Astrocyte of the cerebellum (primary cell): ENCODE results near the gene OSCAR.
"Not testable (repeated sequence)": the region's sequence is repeated elsewhere in the genome, so short reads cannot be mapped to it uniquely, and the experiment has no call there.

Experiments used
- DNase-seq: peaks from one replicate; pipeline ENCODE4 v3.0.0-alpha.2; 2011; ENCODE audit warnings: low read depth
- H3K4me3 ChIP-seq: 2 replicates; pipeline ENCODE4 v1.5.1; 2011; ENCODE audit warnings: mild to moderate bottlenecking, low read depth, low read length, moderate library complexity
- in situ Hi-C: cut with HindIII; loops from 2 replicates; pipeline ENCODE4 v1.10.0; 2017; ENCODE audit warnings: low sequenced_read_pairs
- TF ChIP-seq, protein P1 (sequence below): IDR thresholded peaks from 2 replicates; pipeline ENCODE4 v1.5.1; 2012; ENCODE audit warnings: low read length, low read depth, moderate library complexity, mild to moderate bottlenecking; ENCODE audit errors: missing control alignments

The OSCAR gene

DNA sequence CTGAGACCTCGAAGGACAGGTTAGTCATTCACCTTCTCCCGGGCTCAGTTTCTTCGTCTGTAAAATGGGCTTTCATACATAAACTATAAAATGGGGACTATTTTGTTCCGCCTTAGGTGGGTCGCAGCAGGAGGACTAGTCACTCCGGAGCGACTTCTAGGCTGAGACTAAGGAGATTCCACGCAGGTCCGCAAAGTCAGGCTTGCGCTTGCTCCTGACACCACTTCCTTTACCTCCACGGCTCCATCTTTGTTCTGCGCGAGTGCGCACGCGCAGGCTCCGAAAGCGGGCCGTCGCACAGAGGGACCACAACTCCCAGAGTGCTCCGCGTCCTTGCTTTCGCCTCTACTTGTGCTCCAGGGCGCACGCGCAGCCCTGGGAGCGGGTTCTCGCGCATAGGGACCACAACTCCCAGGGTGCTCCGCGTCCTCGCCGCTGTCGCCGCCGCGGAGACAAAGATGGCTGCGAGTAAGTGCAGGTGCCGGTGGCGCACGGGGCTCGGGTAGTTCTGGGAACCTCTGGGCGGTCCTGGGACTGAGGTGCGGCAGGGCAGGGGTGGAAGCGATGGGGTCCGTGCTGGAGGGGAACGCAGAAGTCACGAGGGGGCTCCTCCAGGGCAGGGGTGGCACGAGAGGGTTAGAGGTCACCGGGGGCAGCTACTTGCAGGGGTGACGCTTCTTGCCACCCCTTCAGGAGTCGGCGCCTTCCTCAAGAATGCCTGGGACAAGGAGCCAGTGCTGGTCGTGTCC is 2.0 kb upstream of the OSCAR start, which contains the start of gene NDUFA3:
Gene NDUFA3, plus strand, starts transcription at position 435 of the 749 bp plus-strand sequence. Its CDS starts 24 bp downstream, at position 459.
- H3K4me3 ChIP-seq = peak within 1 kb of the TSS; percentile 99
- DNase-seq = peak; percentile 95
- TF ChIP-seq, protein P1, sequence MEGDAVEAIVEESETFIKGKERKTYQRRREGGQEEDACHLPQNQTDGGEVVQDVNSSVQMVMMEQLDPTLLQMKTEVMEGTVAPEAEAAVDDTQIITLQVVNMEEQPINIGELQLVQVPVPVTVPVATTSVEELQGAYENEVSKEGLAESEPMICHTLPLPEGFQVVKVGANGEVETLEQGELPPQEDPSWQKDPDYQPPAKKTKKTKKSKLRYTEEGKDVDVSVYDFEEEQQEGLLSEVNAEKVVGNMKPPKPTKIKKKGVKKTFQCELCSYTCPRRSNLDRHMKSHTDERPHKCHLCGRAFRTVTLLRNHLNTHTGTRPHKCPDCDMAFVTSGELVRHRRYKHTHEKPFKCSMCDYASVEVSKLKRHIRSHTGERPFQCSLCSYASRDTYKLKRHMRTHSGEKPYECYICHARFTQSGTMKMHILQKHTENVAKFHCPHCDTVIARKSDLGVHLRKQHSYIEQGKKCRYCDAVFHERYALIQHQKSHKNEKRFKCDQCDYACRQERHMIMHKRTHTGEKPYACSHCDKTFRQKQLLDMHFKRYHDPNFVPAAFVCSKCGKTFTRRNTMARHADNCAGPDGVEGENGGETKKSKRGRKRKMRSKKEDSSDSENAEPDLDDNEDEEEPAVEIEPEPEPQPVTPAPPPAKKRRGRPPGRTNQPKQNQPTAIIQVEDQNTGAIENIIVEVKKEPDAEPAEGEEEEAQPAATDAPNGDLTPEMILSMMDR = no peak
- in situ Hi-C loops = no loop called here

DNA sequence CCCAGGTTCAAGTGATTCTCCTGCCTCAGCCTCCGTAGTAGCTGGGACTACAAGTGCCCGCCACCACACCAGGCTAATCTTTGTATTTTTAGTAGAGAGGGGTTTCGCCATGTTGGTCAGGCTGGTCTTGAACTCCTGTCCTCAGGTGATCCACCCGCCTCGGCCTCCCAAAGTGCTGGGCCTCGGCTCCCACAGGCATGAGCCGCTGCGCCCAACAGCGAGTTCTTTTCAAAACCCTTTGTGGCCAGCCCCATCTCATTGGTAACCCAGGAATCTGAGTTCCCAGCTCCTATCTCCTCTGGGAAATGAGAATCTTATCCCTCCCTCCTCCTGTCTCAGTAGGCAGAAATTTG is 724 bp downstream of the OSCAR start:
- H3K4me3 ChIP-seq, DNase-seq, in situ Hi-C loops: not testable (repeated sequence)

DNA sequence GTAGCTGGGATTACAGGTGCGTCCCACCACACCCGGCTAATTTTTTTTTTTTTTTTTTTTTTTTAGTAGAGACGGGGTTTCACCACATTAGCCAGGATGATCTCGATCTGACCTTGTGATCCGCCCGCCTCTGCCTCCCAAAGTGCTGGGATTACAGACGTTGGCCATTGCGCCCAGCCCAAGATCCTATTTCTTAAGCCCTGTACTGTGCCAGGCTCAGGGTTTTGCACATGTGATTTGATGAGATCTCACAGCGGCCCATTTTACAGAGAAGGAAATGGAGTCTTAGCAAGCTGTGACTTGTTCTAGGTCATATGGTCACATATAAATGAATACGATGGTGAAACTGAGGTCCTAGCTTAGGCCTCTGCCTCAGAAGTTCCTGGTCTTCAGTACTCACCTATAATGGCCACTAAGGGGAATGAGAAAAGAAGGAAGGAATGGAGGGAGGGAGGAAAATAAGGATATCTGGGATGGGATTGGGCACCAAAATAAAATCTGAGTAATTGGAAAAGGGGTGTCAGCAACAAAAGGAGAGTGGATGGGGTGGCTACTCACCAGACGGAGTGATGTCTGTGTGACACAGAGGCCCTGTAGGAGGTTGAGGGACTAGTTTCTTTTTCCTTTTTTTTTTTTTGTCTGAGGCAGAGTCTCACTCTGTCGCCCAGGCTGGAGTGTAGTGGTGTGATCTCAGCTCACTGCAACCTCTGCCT is 1.3 kb downstream of the OSCAR start:
- TF ChIP-seq, protein P1 = no peak
- in situ Hi-C loops = no loop called here
- no peak overlapping the region for H3K4me3 ChIP-seq
- no peak for DNase-seq

DNA sequence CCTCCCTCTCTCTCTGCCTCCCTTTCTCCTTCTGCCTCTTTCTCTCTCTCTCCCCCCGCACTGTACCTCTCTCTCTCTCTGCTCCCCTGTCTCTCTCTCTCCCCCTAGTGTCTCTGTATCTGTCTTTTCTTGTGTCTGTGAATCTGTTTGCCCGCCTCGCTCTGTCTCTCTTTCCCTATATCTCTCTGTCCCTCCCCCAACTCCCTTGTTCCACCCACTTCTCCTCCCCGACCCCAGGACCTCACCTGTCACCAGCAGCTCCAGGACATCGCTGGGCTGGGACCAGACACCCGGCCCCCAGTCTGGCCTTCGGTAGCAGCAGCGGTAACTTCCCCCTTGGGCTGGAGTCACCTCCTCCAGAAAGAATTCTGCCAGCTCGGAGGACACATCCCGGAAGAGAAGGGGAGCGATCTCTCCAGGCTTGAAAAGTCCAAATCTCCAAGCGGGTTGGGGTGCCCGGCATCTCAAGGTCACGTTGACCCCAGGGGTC is 3.9 kb downstream of the OSCAR start:
- no peak for DNase-seq
- in situ Hi-C loops = no loop called here
- peak overlapping the region; percentile 31 for H3K4me3 ChIP-seq
- TF ChIP-seq, protein P1 = peak; percentile 50

DNA sequence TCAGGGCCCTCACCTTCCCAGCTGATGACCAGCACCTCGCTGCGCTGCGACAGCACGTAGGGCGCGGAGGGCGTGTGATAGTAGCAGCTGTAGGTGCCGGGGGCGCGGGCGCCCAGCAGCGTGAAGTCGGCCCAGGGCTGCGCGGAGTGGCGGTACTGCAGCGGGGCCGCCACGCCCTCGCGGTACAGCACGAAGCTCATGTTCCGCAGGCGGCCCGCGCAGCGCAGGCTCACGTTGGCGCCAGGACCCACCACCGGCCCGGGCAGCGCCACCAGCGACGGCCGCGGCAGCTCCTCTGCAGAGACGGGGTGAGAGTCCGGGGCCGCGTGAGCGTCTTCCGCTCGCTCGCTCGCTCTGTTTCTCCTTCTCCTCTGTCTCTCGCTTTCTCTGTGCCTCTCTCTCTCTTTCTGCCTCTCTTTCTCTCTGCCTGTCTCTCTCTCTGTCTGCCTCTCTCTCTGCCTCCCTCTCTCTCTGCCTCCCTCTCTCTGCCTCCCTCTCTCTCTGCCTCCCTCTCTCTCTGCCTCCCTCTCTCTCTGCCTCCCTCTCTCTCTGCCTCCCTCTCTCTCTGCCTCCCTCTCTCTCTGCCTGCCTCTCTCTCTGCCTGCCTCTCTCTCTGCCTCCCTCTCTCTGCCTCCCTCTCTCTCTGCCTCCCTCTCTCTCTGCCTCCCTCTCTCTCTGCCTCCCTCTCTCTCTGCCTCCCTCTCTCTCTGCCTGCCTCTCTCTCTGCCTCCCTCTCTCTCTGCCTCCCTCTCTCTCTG is 4.6 kb downstream of the OSCAR start:
- peak overlapping the region; percentile 32 for H3K4me3 ChIP-seq
- DNase-seq, in situ Hi-C loops: not testable (repeated sequence)

DNA sequence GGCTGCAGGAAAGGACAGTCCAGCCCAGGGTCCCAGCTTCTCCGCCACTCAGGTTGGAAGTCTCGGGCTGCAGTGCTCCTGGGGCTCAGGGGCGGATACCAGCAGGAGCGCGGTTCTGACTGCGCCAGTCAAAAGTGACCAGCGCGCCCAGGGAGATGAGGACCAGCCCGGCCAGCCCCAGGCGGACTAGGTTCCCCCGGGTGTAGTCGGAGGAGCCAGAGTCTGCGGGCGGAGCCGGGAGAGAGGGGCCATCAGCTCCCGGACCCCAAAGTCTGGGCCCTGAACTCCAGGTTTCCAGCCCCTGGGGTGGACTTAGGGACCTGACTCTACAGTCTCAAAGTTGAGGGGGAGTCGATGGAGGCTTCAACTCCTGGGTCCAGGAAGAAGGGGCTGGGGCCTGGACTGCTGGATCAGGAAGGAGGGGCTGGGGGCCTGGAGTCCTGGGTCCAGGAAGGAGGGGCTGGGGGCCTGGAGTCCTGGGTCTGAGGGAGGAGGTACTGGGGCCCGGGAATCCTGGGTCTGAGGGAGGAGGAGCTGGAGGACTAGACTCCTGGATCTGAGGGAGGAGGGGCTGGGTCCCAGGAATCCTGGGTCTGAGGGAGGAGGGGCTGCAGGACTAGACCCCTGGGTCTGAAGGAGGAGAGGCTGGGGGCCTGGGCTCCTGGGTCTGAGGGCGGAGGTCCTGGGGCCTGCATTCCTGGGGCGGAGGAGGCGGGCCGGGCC is 5.3 kb downstream of the OSCAR start:
- TF ChIP-seq, protein P1 = no peak

DNA sequence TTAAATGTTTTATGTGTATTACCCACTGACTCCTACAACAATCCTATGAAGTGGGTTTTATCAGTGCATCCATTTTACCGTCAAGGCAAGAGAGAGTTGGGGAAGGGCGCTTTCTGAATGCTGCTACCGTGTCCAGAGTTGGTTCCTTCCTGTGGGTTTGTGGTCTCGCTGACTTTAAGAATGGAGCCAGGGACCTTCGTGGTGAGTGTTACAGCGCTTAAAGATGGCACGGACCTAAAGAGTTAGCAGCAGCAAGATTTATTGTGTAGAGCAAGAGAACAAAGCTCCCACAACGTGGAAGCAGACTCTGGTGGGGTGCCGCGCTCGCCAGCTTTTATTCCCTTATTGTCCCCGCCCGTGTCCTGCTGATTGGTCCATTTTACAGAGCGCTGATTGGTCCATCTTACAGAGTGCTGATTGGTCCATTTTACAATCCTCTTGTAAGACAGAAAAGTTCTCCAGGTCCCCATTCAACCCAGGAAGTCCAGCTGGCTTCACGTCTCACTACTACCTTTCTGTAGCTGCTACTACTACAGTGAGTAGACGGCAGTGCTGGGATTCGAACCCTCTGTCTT is 6.1 kb downstream of the OSCAR start:
- no peak for DNase-seq
- in situ Hi-C loops = no loop called here
- H3K4me3 ChIP-seq = no peak overlapping the region
- TF ChIP-seq, protein P1 = no peak

More for the DNA sequence above, 5.3 kb downstream of the OSCAR start:
- in situ Hi-C loops = no loop called here
- peak overlapping the region; percentile 32 for H3K4me3 ChIP-seq
- no peak for DNase-seq
